WTC11 (cell line): ENCODE data around the gene RPH3AL. TPM values are rescaled to one million over a fixed set of nuclear protein-coding genes. Genes with fewer than 3 reads are reported as not detected.

ENCODE experiments used
- ATAC-seq: fragments of 200-7000 bp; cut with Tn5 transposase; 2 replicates; pipeline ENCODE4 v1.10.0; 2021; ENCODE audit warnings: mild to moderate bottlenecking, moderate library complexity
- CTCF ChIA-PET: fragments of 300-600 bp; sonication (Branson Sonifier 250); formaldehyde crosslinking; loops from one replicate; lab custom pipeline; 2021; ENCODE audit warnings: antibody characterized with exemption; lab: Charles Lee
- POLR2A ChIA-PET: fragments of 350-600 bp; sonication (Branson Sonifier 250); formaldehyde crosslinking; loops from one replicate; lab custom pipeline; 2021; ENCODE audit warnings: antibody characterized with exemption; lab: Charles Lee
- DNase-seq: peaks from one replicate; pipeline ENCODE4 v3.0.0; 2021; ENCODE audit warnings: low spot score
- H3K27ac Mint-ChIP-seq: 2 replicates; pipeline ENCODE4 v1.8.0; 2021; ENCODE audit warnings: mixed read lengths
- H3K27me3 Mint-ChIP-seq: 2 replicates; pipeline ENCODE4 v1.8.0; 2021; ENCODE audit warnings: low read depth, mild to moderate bottlenecking, moderate library complexity, mixed read lengths
- H3K36me3 Mint-ChIP-seq: 2 replicates; pipeline ENCODE4 v1.8.0; 2021; ENCODE audit warnings: mixed read lengths
- H3K4me1 Mint-ChIP-seq: 2 replicates; pipeline ENCODE4 v1.8.0; 2022; ENCODE audit warnings: mixed read lengths
- H3K4me3 Mint-ChIP-seq: 2 replicates; pipeline ENCODE4 v1.8.0; 2021; ENCODE audit warnings: mild to moderate bottlenecking, moderate library complexity, mixed read lengths
- H3K9me3 Mint-ChIP-seq: 2 replicates; pipeline ENCODE4 v1.8.0; 2021; ENCODE audit warnings: mixed read lengths
- ARID4B ChIP-seq: sonication (generic); formaldehyde crosslinking; IDR thresholded peaks from 2 replicates; pipeline ENCODE4 v1.8.0; 2023; ENCODE audit warnings: missing genetic modification reagents, mild to moderate bottlenecking, borderline replicate concordance
- CDX4 ChIP-seq: fragments of 250-450 bp; sonication (Bioruptor Pico); IDR thresholded peaks from 2 replicates; pipeline ENCODE4 v1.9.0; 2021; ENCODE audit warnings: moderate library complexity, mild to moderate bottlenecking, inconsistent platforms, borderline replicate concordance
- FOXJ3 ChIP-seq: sonication (generic); formaldehyde crosslinking; IDR thresholded peaks from 2 replicates; pipeline ENCODE4 v1.9.0; 2021; ENCODE audit warnings: missing genetic modification reagents, mild to moderate bottlenecking, borderline replicate concordance
- NR3C1 ChIP-seq: sonication (generic); formaldehyde crosslinking; conservative IDR thresholded peaks from 2 replicates; pipeline ENCODE4 v1.8.1; 2023; ENCODE audit warnings: low read depth, mild to moderate bottlenecking, missing genetic modification reagents
- SOX15 ChIP-seq: fragments of 250-450 bp; sonication (Bioruptor Pico); IDR thresholded peaks from 2 replicates; pipeline ENCODE4 v1.9.0; 2021; ENCODE audit warnings: mild to moderate bottlenecking
- total RNA-seq: library from RNA; stranded (reverse); gene quantifications from 3 replicates; pipeline ENCODE4 v1.2.3, GENCODE V29; 2021
- TF ChIP-seq, protein P1 (sequence below): fragments of 250-450 bp; sonication (Bioruptor Pico); IDR thresholded peaks from 2 replicates; pipeline ENCODE4 v1.9.0; 2021; ENCODE audit warnings: mild to moderate bottlenecking, borderline replicate concordance
- TF ChIP-seq, protein P2 (sequence below): fragments of 200-600 bp; IDR thresholded peaks from 2 replicates; pipeline ENCODE4 v1.8.0; 2022; ENCODE audit warnings: antibody characterized with exemption
- TF ChIP-seq, protein P3 (sequence below): sonication (generic); formaldehyde crosslinking; IDR thresholded peaks from 2 replicates; pipeline ENCODE4 v1.8.1; 2023; ENCODE audit warnings: mild to moderate bottlenecking, missing genetic modification reagents

Gene RPH3AL
- total RNA-seq, 1 experiment from 2014 or later: 2.0 TPM

DNA sequence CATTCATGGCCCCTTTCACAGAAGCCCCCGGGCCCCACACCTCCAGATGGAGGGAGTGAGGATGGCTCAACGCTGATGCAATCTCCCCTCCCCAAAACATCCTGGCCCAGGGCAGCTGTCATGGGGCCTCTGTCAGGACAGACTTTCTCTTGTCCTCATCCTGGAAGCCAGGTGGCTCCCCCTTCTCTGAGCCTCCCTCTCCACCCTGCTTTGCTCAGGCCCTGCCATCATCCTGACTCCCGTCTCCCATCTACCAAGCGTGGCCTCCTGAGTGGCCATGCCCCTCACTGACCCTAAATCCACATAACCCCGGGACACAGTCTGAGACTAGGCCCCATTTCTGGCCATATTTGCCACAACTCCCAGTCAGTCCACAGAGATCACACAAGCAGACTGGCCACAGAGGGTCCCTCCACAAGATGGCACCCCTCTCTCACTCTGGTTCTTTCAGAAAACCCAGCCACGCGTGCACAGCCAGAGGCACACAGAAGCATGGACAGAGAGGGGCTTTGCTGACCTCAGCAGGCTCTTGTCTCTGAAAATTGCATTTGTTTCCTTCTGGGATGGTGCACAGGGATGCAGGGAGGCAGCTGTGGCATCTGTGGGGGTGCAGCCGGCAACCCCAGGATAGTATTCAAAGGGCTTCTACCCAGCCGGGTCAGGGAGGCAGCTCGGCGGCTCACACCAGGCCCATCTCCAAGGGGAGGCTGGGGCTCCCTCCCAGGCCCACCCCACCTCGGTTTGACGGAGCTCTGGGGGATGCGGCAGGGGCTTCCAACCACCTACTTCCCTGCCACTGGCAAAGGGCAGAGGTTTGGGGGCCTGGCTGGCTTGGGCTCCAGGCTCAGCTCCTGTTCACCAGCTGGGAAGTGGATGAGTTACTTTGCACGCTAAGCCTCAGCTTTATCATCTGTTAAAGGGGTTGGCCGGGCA, 188.0 kb downstream of the RPH3AL start (continued):
- no peak for TF ChIP-seq FOXJ3
- TF ChIP-seq, protein P1, sequence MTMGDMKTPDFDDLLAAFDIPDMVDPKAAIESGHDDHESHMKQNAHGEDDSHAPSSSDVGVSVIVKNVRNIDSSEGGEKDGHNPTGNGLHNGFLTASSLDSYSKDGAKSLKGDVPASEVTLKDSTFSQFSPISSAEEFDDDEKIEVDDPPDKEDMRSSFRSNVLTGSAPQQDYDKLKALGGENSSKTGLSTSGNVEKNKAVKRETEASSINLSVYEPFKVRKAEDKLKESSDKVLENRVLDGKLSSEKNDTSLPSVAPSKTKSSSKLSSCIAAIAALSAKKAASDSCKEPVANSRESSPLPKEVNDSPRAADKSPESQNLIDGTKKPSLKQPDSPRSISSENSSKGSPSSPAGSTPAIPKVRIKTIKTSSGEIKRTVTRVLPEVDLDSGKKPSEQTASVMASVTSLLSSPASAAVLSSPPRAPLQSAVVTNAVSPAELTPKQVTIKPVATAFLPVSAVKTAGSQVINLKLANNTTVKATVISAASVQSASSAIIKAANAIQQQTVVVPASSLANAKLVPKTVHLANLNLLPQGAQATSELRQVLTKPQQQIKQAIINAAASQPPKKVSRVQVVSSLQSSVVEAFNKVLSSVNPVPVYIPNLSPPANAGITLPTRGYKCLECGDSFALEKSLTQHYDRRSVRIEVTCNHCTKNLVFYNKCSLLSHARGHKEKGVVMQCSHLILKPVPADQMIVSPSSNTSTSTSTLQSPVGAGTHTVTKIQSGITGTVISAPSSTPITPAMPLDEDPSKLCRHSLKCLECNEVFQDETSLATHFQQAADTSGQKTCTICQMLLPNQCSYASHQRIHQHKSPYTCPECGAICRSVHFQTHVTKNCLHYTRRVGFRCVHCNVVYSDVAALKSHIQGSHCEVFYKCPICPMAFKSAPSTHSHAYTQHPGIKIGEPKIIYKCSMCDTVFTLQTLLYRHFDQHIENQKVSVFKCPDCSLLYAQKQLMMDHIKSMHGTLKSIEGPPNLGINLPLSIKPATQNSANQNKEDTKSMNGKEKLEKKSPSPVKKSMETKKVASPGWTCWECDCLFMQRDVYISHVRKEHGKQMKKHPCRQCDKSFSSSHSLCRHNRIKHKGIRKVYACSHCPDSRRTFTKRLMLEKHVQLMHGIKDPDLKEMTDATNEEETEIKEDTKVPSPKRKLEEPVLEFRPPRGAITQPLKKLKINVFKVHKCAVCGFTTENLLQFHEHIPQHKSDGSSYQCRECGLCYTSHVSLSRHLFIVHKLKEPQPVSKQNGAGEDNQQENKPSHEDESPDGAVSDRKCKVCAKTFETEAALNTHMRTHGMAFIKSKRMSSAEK (CRISPR knock-in tag): no peak

- peak; percentile 53 for DNase-seq
- Mint-ChIP-seq H3K27me3 (no peaks in the 10 kb centered on the region), H3K9me3 (no peaks in the 10 kb centered on the region), H3K27ac (no peak overlapping the region; the same call in 1 of the 2 replicates), H3K4me1 (no peaks in the 10 kb centered on the region), H3K36me3 (no peaks in the 10 kb centered on the region), H3K4me3 (no peak overlapping the region)
- CTCF ChIA-PET: interaction anchor here (1.6 to 2.8 kb wide), 5 partner anchors 13 to 249 kb away, joined by 3 to 10 read pairs (median 9); no protein-coding TSS in a partner anchor
- POLR2A ChIA-PET: no interaction called here
- ATAC-seq: peak; percentile 38
- TF ChIP-seq CDX4 (CRISPR knock-in tag): no peak
- TF ChIP-seq ARID4B (CRISPR knock-in tag): no peak
- TF ChIP-seq, protein P2, sequence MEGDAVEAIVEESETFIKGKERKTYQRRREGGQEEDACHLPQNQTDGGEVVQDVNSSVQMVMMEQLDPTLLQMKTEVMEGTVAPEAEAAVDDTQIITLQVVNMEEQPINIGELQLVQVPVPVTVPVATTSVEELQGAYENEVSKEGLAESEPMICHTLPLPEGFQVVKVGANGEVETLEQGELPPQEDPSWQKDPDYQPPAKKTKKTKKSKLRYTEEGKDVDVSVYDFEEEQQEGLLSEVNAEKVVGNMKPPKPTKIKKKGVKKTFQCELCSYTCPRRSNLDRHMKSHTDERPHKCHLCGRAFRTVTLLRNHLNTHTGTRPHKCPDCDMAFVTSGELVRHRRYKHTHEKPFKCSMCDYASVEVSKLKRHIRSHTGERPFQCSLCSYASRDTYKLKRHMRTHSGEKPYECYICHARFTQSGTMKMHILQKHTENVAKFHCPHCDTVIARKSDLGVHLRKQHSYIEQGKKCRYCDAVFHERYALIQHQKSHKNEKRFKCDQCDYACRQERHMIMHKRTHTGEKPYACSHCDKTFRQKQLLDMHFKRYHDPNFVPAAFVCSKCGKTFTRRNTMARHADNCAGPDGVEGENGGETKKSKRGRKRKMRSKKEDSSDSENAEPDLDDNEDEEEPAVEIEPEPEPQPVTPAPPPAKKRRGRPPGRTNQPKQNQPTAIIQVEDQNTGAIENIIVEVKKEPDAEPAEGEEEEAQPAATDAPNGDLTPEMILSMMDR: peak; percentile 31
- TF ChIP-seq, protein P3, sequence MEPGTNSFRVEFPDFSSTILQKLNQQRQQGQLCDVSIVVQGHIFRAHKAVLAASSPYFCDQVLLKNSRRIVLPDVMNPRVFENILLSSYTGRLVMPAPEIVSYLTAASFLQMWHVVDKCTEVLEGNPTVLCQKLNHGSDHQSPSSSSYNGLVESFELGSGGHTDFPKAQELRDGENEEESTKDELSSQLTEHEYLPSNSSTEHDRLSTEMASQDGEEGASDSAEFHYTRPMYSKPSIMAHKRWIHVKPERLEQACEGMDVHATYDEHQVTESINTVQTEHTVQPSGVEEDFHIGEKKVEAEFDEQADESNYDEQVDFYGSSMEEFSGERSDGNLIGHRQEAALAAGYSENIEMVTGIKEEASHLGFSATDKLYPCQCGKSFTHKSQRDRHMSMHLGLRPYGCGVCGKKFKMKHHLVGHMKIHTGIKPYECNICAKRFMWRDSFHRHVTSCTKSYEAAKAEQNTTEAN (CRISPR knock-in tag): no peak
- no peak for TF ChIP-seq NR3C1 (CRISPR knock-in tag)
- no peak for TF ChIP-seq SOX15 (CRISPR knock-in tag)
- TF ChIP-seq, all 79 proteins: peak for 1
Observed at GRCh38 chr17:163514-164098, 189.0 kb downstream of the RPH3AL start.
